ENCODE measurements around the gene FHL1.

Gene FHL1

GRCh38 chrX:136258951-136259350 is 111.6 kb downstream of the FHL1 start:
- no peak for DNase-seq (ENCODE audit: low spot score in 2 of 2)
- Mint-ChIP-seq H3K4me3 (no peak overlapping the region), H3K4me1 (peaks cover 12% of the 10 kb centered on the region), H3K27ac (ENCODE audit: low read depth) (no peak overlapping the region), H3K9me3 (no peaks in the 10 kb centered on the region), H3K27me3 (no peaks in the 10 kb centered on the region), H3K36me3 (ENCODE audit: insufficient read depth) (no peaks in the 10 kb centered on the region)
- no peak for ATAC-seq (replicated peaks; ENCODE audit: extremely low read depth, poor library complexity, severe bottlenecking)

- ATAC-seq (replicated peaks; ENCODE audit: extremely low read depth, poor library complexity, severe bottlenecking) (no peak), DNase-seq (ENCODE audit: low spot score in 2 of 2) (no peak)
- Mint-ChIP-seq H3K27ac (ENCODE audit: low read depth) (no peak overlapping the region), H3K4me3 (no peak overlapping the region), H3K27me3 (no peaks in the 10 kb centered on the region), H3K36me3 (ENCODE audit: insufficient read depth) (no peaks in the 10 kb centered on the region), H3K4me1 (peaks cover 12% of the 10 kb centered on the region), H3K9me3 (no peaks in the 10 kb centered on the region)
These were observed 112.2 kb downstream of the FHL1 start for GRCh38 chrX:136259543-136259942.

- no peaks in the 10 kb centered on the region for H3K27me3 Mint-ChIP-seq
- no peaks in the 10 kb centered on the region for H3K36me3 Mint-ChIP-seq (ENCODE audit: insufficient read depth)
- H3K4me3 Mint-ChIP-seq, result no peak overlapping the region
- no peaks in the 10 kb centered on the region for H3K9me3 Mint-ChIP-seq
- H3K27ac Mint-ChIP-seq (ENCODE audit: low read depth), result no peak overlapping the region
- H3K4me1 Mint-ChIP-seq, result peaks cover 12% of the 10 kb centered on the region
- no peak for DNase-seq (ENCODE audit: low spot score in 2 of 2)
- no peak for ATAC-seq (replicated peaks; ENCODE audit: extremely low read depth, poor library complexity, severe bottlenecking)
These were observed 113.4 kb downstream of the FHL1 start for GRCh38 chrX:136260776-136261175.
